Smooth muscle cell (in vitro differentiated cells): ENCODE data around the gene MPC1. TPM values are rescaled to one million over a fixed set of nuclear protein-coding genes. Genes with fewer than 3 reads are reported as not detected.

Experiments
- DNase-seq: peaks from one replicate; lab custom pipeline; 2025; ENCODE audit not compliant: unreplicated experiment; lab: John Stamatoyannopoulos, UW
- H2AFZ ChIP-seq: fragments of 200-600 bp; sonication (generic); 2 replicates; pipeline ENCODE4 v1.6.0; 2016; ENCODE audit warnings: antibody characterized with exemption, low read depth, mild to moderate bottlenecking
- H3F3A ChIP-seq: fragments of 200-600 bp; sonication (generic); 2 replicates; pipeline ENCODE4 v1.6.0; 2017; ENCODE audit warnings: antibody characterized with exemption, low read depth
- H3K27ac ChIP-seq: fragments of 200-600 bp; sonication (generic); 2 replicates; pipeline ENCODE4 v1.5.1; 2016; ENCODE audit warnings: low read depth, mild to moderate bottlenecking
- H3K27me3 ChIP-seq: fragments of 200-600 bp; sonication (generic); 2 replicates; pipeline ENCODE4 v1.6.1; 2016; ENCODE audit warnings: low read depth, mild to moderate bottlenecking
- H3K36me3 ChIP-seq: fragments of 200-600 bp; sonication (generic); 2 replicates; pipeline ENCODE4 v1.5.1; 2016; ENCODE audit warnings: low read depth
- H3K4me1 ChIP-seq: fragments of 200-600 bp; sonication (generic); 2 replicates; pipeline ENCODE4 v1.5.1; 2016; ENCODE audit warnings: low read depth
- H3K4me2 ChIP-seq: fragments of 200-600 bp; sonication (generic); 2 replicates; pipeline ENCODE4 v1.6.0; 2016; ENCODE audit warnings: mild to moderate bottlenecking
- H3K4me3 ChIP-seq: fragments of 200-600 bp; sonication (generic); 2 replicates; pipeline ENCODE4 v1.5.1; 2016; ENCODE audit warnings: mild to moderate bottlenecking
- H3K79me2 ChIP-seq: fragments of 200-600 bp; sonication (generic); 2 replicates; pipeline ENCODE4 v1.6.0; 2016; ENCODE audit warnings: low read depth, mild to moderate bottlenecking
- H3K9ac ChIP-seq: fragments of 200-600 bp; sonication (generic); 2 replicates; pipeline ENCODE4 v1.6.0; 2016; ENCODE audit warnings: low read depth
- H3K9me3 ChIP-seq: fragments of 200-600 bp; sonication (generic); replicated peaks from 2 replicates; pipeline ENCODE4 v1.5.1; 2016; ENCODE audit warnings: low read depth
- H4K20me1 ChIP-seq: fragments of 200-600 bp; sonication (generic); 2 replicates; pipeline ENCODE4 v1.6.0; 2016; ENCODE audit warnings: low read depth
- CTCF ChIP-seq: fragments of 200-600 bp; sonication (generic); IDR thresholded peaks from 2 replicates; pipeline ENCODE4 v1.5.1; 2017; ENCODE audit warnings: borderline replicate concordance, mild to moderate bottlenecking, antibody characterized with exemption; ENCODE audit not compliant: insufficient read depth, poor library complexity, severe bottlenecking
- WGBS: methylation state at CpG from one replicate; pipeline ENCODE4 v1.1.7; 2016; ENCODE audit warnings: low lambda C conversion rate; 5-methylcytosine and 5-hydroxymethylcytosine counted together
- polyA plus RNA-seq: library from polyadenylated mRNA; unstranded; fragments of >200 nt; fragmentation: Nextera tagmentation; extraction: Ambion mirVana; gene quantifications from 2 replicates; pipeline ENCODE4 v1.2.1, GENCODE V29; 2016
- total RNA-seq: library from RNA; depleted of rRNA; stranded (reverse); fragments of >200 nt; gene quantifications from 2 replicates; pipeline ENCODE4 v1.2.3, GENCODE V29; 2014

Gene MPC1
- total and polyA plus RNA-seq, 2 experiments from 2014 or later = 49.0 to 57.4 TPM

- WGBS = 95% methylated on average over 49 of the region's 49 CpGs
- Histone ChIP-seq H2AFZ (no peak overlapping the region), H3K4me1 (no peaks in the 10 kb centered on the region), H3K36me3 (no peaks in the 10 kb centered on the region), H4K20me1 (no peaks in the 10 kb centered on the region), H3K9me3 (no peaks in the 10 kb centered on the region), H3K27me3 (no peaks in the 10 kb centered on the region), H3F3A (no peaks in the 10 kb centered on the region), H3K4me2 (no peak overlapping the region), H3K9ac (no peak overlapping the region), H3K27ac (no peak overlapping the region), H3K79me2 (no peaks in the 10 kb centered on the region), H3K4me3 (no peak overlapping the region)
- no peak for TF ChIP-seq CTCF
- no peak for DNase-seq
These were observed 29.6 kb upstream of the MPC1 start for GRCh38 chr6:166412156-166412910.

DNA sequence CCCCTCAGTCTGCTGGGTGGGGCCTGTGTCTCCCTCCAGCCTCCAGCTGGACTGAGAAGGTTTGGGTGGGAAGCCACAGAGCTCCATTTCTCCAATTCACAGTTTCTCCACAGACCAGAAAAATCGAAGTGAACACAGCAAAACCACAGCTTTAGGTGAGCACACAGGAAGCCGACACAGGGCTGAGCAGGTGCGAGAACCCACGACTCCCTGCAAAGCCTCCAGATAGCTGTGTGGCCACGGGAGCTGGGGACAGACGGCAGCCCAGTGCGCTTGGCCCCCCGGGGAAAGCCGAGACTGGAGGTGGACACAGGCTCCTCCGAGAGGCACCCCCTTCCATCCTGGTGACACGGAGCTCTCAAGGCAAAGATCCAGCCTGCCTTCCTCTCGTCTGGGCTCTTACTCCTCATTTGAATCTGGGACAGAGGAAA lies 29.0 kb upstream of the MPC1 start:
- no peaks in the 10 kb centered on the region for H3K4me1 ChIP-seq
- no peaks in the 10 kb centered on the region for H3K36me3 ChIP-seq
- DNase-seq = no peak
- no peak overlapping the region for H3K4me3 ChIP-seq
- no peaks in the 10 kb centered on the region for H3K27me3 ChIP-seq
- TF ChIP-seq CTCF = no peak
- H3K79me2 ChIP-seq = no peaks in the 10 kb centered on the region
- H3F3A ChIP-seq = no peaks in the 10 kb centered on the region
- no peaks in the 10 kb centered on the region for H3K9me3 ChIP-seq
- WGBS = 92% methylated on average over 12 of the region's 12 CpGs
- no peak overlapping the region for H3K9ac ChIP-seq
- H3K27ac ChIP-seq = no peak overlapping the region
- H3K4me2 ChIP-seq = no peak overlapping the region
- no peak overlapping the region for H2AFZ ChIP-seq
- no peaks in the 10 kb centered on the region for H4K20me1 ChIP-seq

DNA sequence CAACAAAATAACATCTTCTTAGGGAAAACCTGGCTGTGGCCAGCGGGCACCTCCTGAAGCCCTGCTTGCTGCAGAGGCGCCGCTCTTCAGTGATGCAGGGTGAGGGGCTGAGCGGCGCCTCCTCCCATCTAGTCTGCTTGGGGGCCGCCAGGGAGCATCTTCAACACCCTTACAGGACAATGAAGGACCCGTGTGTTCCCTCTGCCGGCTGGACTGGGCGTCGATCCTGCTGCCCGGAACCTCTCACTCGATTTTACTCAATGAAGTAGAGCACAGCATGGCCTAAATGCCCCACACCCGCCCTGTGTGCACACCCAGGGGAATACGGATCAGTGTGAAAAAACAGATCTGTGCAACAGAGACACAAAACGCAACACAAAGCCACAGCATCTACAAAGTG lies 28.5 kb upstream of the MPC1 start:
- Histone ChIP-seq H3K4me3 (no peak overlapping the region), H3K4me1 (no peaks in the 10 kb centered on the region), H2AFZ (no peak overlapping the region), H3K9me3 (no peaks in the 10 kb centered on the region), H3K79me2 (no peaks in the 10 kb centered on the region), H3K4me2 (no peak overlapping the region), H3K27me3 (no peaks in the 10 kb centered on the region), H3K36me3 (no peaks in the 10 kb centered on the region), H3F3A (no peaks in the 10 kb centered on the region), H3K9ac (no peak overlapping the region), H4K20me1 (no peaks in the 10 kb centered on the region), H3K27ac (no peak overlapping the region)
- DNase-seq = no peak
- 95% methylated on average over 15 of the region's 15 CpGs for WGBS
- TF ChIP-seq CTCF = no peak

DNA sequence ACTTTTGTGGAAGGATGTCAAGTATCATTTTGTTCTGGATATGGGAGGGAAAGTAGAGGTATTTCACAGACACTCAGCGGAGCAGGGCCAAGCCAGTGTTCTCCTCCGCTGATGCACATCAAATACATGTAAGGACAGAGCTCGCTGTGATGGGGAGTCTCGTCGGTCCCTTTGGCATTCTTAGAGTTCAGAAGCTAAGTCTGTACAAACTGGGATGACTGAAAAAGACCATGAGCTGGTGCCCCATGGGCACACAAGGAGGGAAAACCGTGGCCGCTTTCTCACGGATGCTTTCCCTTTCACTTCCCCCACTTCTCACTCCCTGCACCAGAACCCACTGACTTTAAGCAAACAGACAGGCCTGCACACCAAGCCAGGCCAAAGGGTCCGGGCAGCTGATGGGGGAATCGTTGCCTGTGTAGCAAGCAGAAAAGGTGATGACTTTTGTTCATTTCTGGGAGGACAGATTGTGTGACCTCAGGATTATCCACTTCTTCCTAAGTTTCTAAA lies 27.7 kb upstream of the MPC1 start:
- Histone ChIP-seq H2AFZ (no peak overlapping the region), H3K36me3 (no peaks in the 10 kb centered on the region), H3K79me2 (no peaks in the 10 kb centered on the region), H3K9me3 (no peaks in the 10 kb centered on the region), H3K4me3 (no peak overlapping the region), H3F3A (no peaks in the 10 kb centered on the region), H3K27me3 (no peaks in the 10 kb centered on the region), H3K27ac (no peak overlapping the region), H3K9ac (no peak overlapping the region), H4K20me1 (no peaks in the 10 kb centered on the region), H3K4me1 (no peaks in the 10 kb centered on the region), H3K4me2 (no peak overlapping the region)
- WGBS = 93% methylated on average over 10 of the region's 10 CpGs
- no peak for TF ChIP-seq CTCF
- DNase-seq = no peak
